Brain pericyte (primary cell): ENCODE results near the gene FH.

Experiments used
- DNase-seq: peaks from one replicate; pipeline ENCODE4 v3.0.0-alpha.2; 2012; ENCODE audit warnings: low read depth, low spot score

Gene FH

GRCh38 chr1:241459186-241459802 lies 60.3 kb downstream of the FH start:
- DNase-seq: no peak

GRCh38 chr1:241457421-241457820 lies 62.1 kb downstream of the FH start:
- DNase-seq: no peak

- DNase-seq: no peak
Measured at GRCh38 chr1:241456743-241457142, 62.8 kb downstream of the FH start.

GRCh38 chr1:241453732-241454131 lies 65.8 kb downstream of the FH start:
- DNase-seq: no peak

- DNase-seq: no peak
Measured at GRCh38 chr1:241451956-241452355, 67.6 kb downstream of the FH start.
